K562 (cell line): ENCODE results near the gene DTX2.
"Not testable (repeated sequence)": the region's sequence is repeated elsewhere in the genome, so short reads cannot be mapped to it uniquely, and the experiment has no call there.

ENCODE experiments used
- CEBPB ChIP-seq: fragments of 450-650 bp; IDR thresholded peaks from 2 replicates; pipeline ENCODE4 v1.6.1; 2016; ENCODE audit warnings: missing genetic modification characterization, missing compliant biosample characterization
- CTCF ChIP-seq, 3 experiments: IDR thresholded peaks in 2 of 3; conservative IDR thresholded peaks in 1 of 3; 2 replicates each; pipeline ENCODE4 v1.5.1; 2011 to 2012; ENCODE audit warnings: low read length in 3 of 3, mild to moderate bottlenecking in 3 of 3, control low read depth in 2 of 3, improper control_type of control experiment in 1 of 3, inconsistent platforms in 1 of 3, low read depth in 1 of 3, mixed read lengths in 1 of 3, moderate library complexity in 1 of 3; ENCODE audit not compliant: insufficient read depth in 2 of 3
- KLF13 ChIP-seq: fragments of 450-650 bp; IDR thresholded peaks from 2 replicates; pipeline ENCODE4 v1.6.1; 2016; ENCODE audit warnings: missing genetic modification characterization, low read depth, mild to moderate bottlenecking, missing compliant biosample characterization, moderate library complexity, borderline replicate concordance
- NFE2L1 ChIP-seq: fragments of 450-650 bp; IDR thresholded peaks from 2 replicates; pipeline ENCODE4 v1.6.1; 2016; ENCODE audit warnings: missing genetic modification characterization, low read depth, mild to moderate bottlenecking, missing compliant biosample characterization, moderate library complexity, borderline replicate concordance
- PCBP2 ChIP-seq: fragments of 200-400 bp; formaldehyde crosslinking; IDR thresholded peaks from 2 replicates; pipeline ENCODE4 v1.6.1; 2018; ENCODE audit warnings: low read length, low read depth, mild to moderate bottlenecking, moderate library complexity; ENCODE audit not compliant: poor library complexity, severe bottlenecking
- POLR2AphosphoS5 ChIP-seq: IDR thresholded peaks from 2 replicates; pipeline ENCODE4 v1.6.1; 2011; ENCODE audit warnings: mild to moderate bottlenecking, low read depth, low read length, moderate library complexity; ENCODE audit not compliant: control insufficient read depth, insufficient read depth
- SMC3 ChIP-seq: conservative IDR thresholded peaks from 2 replicates; pipeline ENCODE4 v1.6.1; 2011; ENCODE audit warnings: low read depth, low read length, improper control_type of control experiment; ENCODE audit not compliant: insufficient read depth
- TFAP4 ChIP-seq: sonication (generic); formaldehyde crosslinking; IDR thresholded peaks from 2 replicates; pipeline ENCODE4 v1.8.0; 2022; ENCODE audit warnings: missing genetic modification reagents, mild to moderate bottlenecking, moderate library complexity, borderline replicate concordance
- ZBTB1 ChIP-seq: sonication (generic); formaldehyde crosslinking; IDR thresholded peaks from 2 replicates; pipeline ENCODE4 v1.8.1; 2023; ENCODE audit warnings: missing genetic modification reagents, low read depth, mild to moderate bottlenecking, borderline replicate concordance
- ZNF134 ChIP-seq: fragments of 250-450 bp; sonication (Bioruptor Pico); conservative IDR thresholded peaks from 2 replicates; pipeline ENCODE4 v1.4.0; 2020
- TF ChIP-seq, protein P1 (sequence below), 2 experiments: fragments of 450-650 bp in 1 of 2; sonication (generic) in 1 of 2; formaldehyde crosslinking in 1 of 2; IDR thresholded peaks in 1 of 2; conservative IDR thresholded peaks in 1 of 2; 2 replicates each; pipeline versions ENCODE4 v1.6.1 to v1.8.1; 2016 to 2023; ENCODE audit warnings: mild to moderate bottlenecking in 2 of 2, moderate library complexity in 2 of 2, inconsistent platforms in 1 of 2, missing genetic modification reagents in 1 of 2

- not testable (repeated sequence) for TF ChIP-seq SMC3; TFAP4 (CRISPR knock-in tag); PCBP2; ZNF134 (CRISPR knock-in tag); POLR2AphosphoS5; NFE2L1; CTCF (IDR thresholded peaks at IDR 0.05 in 2 of 3, conservative IDR thresholded peaks at IDR 0.05 in 1 of 3; ENCODE audit: insufficient read depth in 2 of 3, low read depth in 1 of 3, low read length in 3 of 3); CEBPB; ZBTB1 (CRISPR knock-in tag); KLF13 (tag)
- TF ChIP-seq, protein P1, sequence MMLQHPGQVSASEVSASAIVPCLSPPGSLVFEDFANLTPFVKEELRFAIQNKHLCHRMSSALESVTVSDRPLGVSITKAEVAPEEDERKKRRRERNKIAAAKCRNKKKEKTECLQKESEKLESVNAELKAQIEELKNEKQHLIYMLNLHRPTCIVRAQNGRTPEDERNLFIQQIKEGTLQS (IDR thresholded peaks at IDR 0.05), result not testable (repeated sequence)
- TF ChIP-seq, protein P1 (CRISPR knock-in tag; conservative IDR thresholded peaks at IDR 0.05), result not testable (repeated sequence)
Observed at GRCh38 chr7:76526183-76526582, 64.7 kb downstream of the DTX2 start.
